Muscle of leg (tissue), 11 donors: ENCODE measurements around the gene ABCG1. TPM values are rescaled to one million over a fixed set of nuclear protein-coding genes. Genes with fewer than 3 reads are reported as not detected.
A peak's percentile ranks its signal among the peaks of the same experiment; 100 is the strongest.

Experiments used
- DNase-seq: peaks from one replicate; pipeline ENCODE4 v3.0.0; 2013
- H3K27ac ChIP-seq: one replicate; pipeline ENCODE4 v1.5.1; 2013; ENCODE audit warnings: mild to moderate bottlenecking, low read length, control low read depth
- H3K27me3 ChIP-seq: one replicate; pipeline ENCODE4 v1.6.1; 2013; ENCODE audit warnings: low read length; ENCODE audit not compliant: control insufficient read depth, insufficient read depth
- H3K36me3 ChIP-seq: one replicate; pipeline ENCODE4 v1.6.1; 2013; ENCODE audit warnings: low read length; ENCODE audit not compliant: control insufficient read depth, insufficient read depth
- H3K4me1 ChIP-seq: one replicate; pipeline ENCODE4 v1.6.1; 2013; ENCODE audit warnings: low read length; ENCODE audit not compliant: control insufficient read depth, insufficient read depth
- H3K4me3 ChIP-seq: one replicate; pipeline ENCODE4 v1.5.1; 2013; ENCODE audit warnings: low read length, control low read depth
- H3K9me3 ChIP-seq: replicated peaks from 2 replicates; pipeline ENCODE4 v1.6.1; 2013; ENCODE audit warnings: low read depth, low read length; ENCODE audit not compliant: control insufficient read depth
- WGBS: methylation state at CpG from one replicate; pipeline ENCODE4 v1.1.5; 2013; ENCODE audit warnings: missing lambda C conversion rate; ENCODE audit not compliant: insufficient coverage; 5-methylcytosine and 5-hydroxymethylcytosine counted together
- polyA plus RNA-seq, 8 donors: library from polyadenylated mRNA; unstranded; fragments of 120-200 nt; gene quantifications; one replicate each; pipeline versions ENCODE4 v1.2.1 to v1.2.3, GENCODE V29; 2013; ENCODE audit warnings: inconsistent platforms in 1 of 8, low replicate concordance in 1 of 8; ENCODE audit not compliant: insufficient read length in 8 of 8, insufficient read depth in 1 of 8
- total RNA-seq: library from RNA; stranded (reverse); fragments of 120-200 nt; gene quantifications from one replicate; pipeline ENCODE4 v1.2.4, GENCODE V29; 2013

The ABCG1 gene
- total and polyA plus RNA-seq, 9 donors, result 4.9 to 9.1 (median 8.1) TPM

DNA sequence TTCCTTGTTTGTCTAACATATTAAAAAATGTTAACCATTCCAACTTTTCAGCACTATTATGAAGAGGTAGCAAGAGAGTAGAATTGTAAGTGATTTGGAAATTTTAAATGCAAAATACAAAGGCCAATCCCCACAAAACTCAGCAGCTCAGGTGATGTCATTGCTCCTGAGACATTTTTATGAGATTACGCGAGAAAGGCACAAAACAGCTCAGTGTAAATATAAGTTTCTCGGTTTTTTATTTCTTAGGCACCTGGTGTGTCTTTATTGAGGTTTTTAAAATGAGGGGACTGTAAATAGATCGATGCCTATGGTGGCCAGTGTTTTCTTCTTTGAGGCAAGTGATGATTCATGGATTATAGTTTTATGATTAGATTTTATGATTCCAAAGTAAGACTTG lies 6.1 kb downstream of the ABCG1 start:
- Histone ChIP-seq H3K4me3 (no peak overlapping the region), H3K4me1 (peaks cover 34% of the 10 kb centered on the region), H3K27ac (no peak overlapping the region), H3K9me3 (no peaks in the 10 kb centered on the region), H3K27me3 (peaks cover 14% of the 10 kb centered on the region), H3K36me3 (peaks cover 5% of the 10 kb centered on the region)
- no peak for DNase-seq
- WGBS, result 20% methylated on average over 1 of the region's 4 CpGs

GRCh38 chr21:42225571-42226155 lies 6.7 kb downstream of the ABCG1 start:
- WGBS, result 86% methylated on average over 8 of the region's 13 CpGs
- Histone ChIP-seq H3K36me3 (peaks cover 5% of the 10 kb centered on the region), H3K4me1 (peaks cover 30% of the 10 kb centered on the region), H3K4me3 (no peak overlapping the region), H3K9me3 (no peaks in the 10 kb centered on the region), H3K27me3 (peaks cover 10% of the 10 kb centered on the region), H3K27ac (no peak overlapping the region)
- no peak for DNase-seq

DNA sequence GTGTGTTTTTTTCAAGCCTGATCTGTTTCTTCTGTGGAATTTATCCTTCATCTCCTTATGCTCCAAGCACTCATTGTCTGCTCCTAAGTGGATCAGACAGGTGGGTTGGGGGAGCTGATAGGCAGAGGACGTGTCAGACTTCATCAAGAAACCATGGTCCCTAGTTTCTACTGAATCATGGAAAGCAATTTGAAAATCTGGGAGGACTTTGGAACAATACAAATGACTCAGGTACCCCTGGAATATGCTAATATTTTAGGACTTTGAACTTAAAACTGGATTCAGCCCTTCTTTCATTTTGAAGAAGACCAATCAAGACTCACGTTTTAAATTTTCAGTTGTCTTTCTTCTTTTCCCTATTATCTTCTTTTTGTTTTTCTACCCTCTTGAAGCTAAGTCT lies 7.7 kb downstream of the ABCG1 start:
- Histone ChIP-seq H3K27ac (no peak overlapping the region), H3K4me3 (no peak overlapping the region), H3K9me3 (no peaks in the 10 kb centered on the region), H3K36me3 (peaks cover 5% of the 10 kb centered on the region), H3K4me1 (peaks cover 33% of the 10 kb centered on the region), H3K27me3 (peaks cover 6% of the 10 kb centered on the region)
- no peak for DNase-seq
- no CpG with 5 or more reads among the region's 2 CpGs for WGBS

- 44% methylated on average over 7 of the region's 10 CpGs for WGBS
These were observed 9.2 kb downstream of the ABCG1 start for GRCh38 chr21:42227909-42228708.

GRCh38 chr21:42228709-42229220 lies 9.8 kb downstream of the ABCG1 start:
- H3K9me3 ChIP-seq, result no peaks in the 10 kb centered on the region
- peaks cover 3% of the 10 kb centered on the region for H3K36me3 ChIP-seq
- peaks cover 46% of the 10 kb centered on the region for H3K4me1 ChIP-seq
- H3K4me3 ChIP-seq, result no peak overlapping the region
- 93% methylated on average over 8 of the region's 11 CpGs for WGBS
- DNase-seq, result no peak
- peaks cover 3% of the 10 kb centered on the region for H3K27me3 ChIP-seq
- H3K27ac ChIP-seq, result peak overlapping the region; percentile 47

More at GRCh38 chr21:42227909-42228708, 9.2 kb downstream of the ABCG1 start:
- Histone ChIP-seq H3K9me3 (no peaks in the 10 kb centered on the region), H3K27me3 (peaks cover 4% of the 10 kb centered on the region), H3K36me3 (peaks cover 5% of the 10 kb centered on the region), H3K4me1 (peaks cover 40% of the 10 kb centered on the region), H3K27ac (peak overlapping the region; percentile 47), H3K4me3 (no peak overlapping the region)
- peak; percentile 85 for DNase-seq

DNA sequence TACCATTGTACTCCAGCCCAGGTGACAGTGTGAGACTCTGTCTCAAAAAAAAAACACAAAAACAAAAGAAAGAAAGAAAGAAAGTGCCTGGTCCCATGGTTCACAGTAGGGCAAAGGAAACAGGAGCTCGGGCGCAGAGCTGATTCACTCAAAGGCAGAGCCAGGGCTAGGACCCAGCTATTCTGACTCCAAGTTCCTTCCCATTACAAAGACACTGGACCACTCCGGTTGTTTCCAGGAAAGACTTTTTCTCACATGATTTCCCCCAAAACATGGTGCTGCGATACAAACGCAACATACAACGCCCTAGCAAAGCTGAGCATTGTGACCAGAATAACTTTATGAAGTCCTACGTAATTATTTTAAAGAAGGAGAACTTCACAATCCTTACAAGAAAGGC lies 10.7 kb downstream of the ABCG1 start:
- 83% methylated on average over 7 of the region's 7 CpGs for WGBS
- Histone ChIP-seq H3K9me3 (no peaks in the 10 kb centered on the region), H3K4me3 (no peak overlapping the region), H3K27me3 (no peaks in the 10 kb centered on the region), H3K36me3 (peaks cover 3% of the 10 kb centered on the region), H3K27ac (peak overlapping the region; percentile 66), H3K4me1 (peaks cover 55% of the 10 kb centered on the region)
- DNase-seq, result no peak

GRCh38 chr21:42230178-42230577 lies 11.2 kb downstream of the ABCG1 start:
- no peak for DNase-seq
- WGBS, result no CpG with 5 or more reads among the region's 4 CpGs

GRCh38 chr21:42230636-42231035 lies 11.7 kb downstream of the ABCG1 start:
- DNase-seq, result no peak
- no peaks in the 10 kb centered on the region for H3K9me3 ChIP-seq
- peak overlapping the region; percentile 66 for H3K27ac ChIP-seq
- no peaks in the 10 kb centered on the region for H3K27me3 ChIP-seq
- WGBS, result 60% methylated on average over 12 of the region's 13 CpGs
- H3K4me3 ChIP-seq, result no peak overlapping the region
- peaks cover 3% of the 10 kb centered on the region for H3K36me3 ChIP-seq
- peaks cover 64% of the 10 kb centered on the region for H3K4me1 ChIP-seq

More at GRCh38 chr21:42230178-42230577, 11.2 kb downstream of the ABCG1 start:
- Histone ChIP-seq H3K9me3 (no peaks in the 10 kb centered on the region), H3K27me3 (no peaks in the 10 kb centered on the region), H3K4me1 (peaks cover 59% of the 10 kb centered on the region), H3K4me3 (no peak overlapping the region), H3K36me3 (peaks cover 3% of the 10 kb centered on the region), H3K27ac (peak overlapping the region; percentile 66)

DNA sequence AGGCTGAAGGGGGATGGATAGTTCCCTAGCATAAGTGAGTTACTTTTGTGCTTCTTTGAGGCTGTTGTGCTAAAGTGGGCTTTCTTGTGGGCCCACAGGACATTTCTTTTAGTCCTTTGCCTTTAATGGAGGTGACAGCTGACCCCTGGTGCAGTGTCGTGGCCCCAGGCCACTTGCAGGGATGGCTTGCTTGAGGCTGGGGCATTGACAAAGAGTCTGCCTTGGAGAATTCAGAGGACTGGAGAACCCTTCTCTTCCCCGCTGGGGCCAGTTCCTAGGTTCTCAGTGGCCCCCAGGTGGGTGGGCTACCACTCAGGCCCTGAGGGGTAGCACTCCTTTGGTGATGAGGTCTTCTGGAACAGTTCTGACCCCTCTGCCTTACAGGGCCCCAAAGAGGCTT lies 12.8 kb downstream of the ABCG1 start:
- Histone ChIP-seq H3K36me3 (no peaks in the 10 kb centered on the region), H3K4me1 (peaks cover 75% of the 10 kb centered on the region), H3K27ac (peak overlapping the region; percentile 25), H3K4me3 (no peak overlapping the region), H3K9me3 (no peaks in the 10 kb centered on the region), H3K27me3 (no peaks in the 10 kb centered on the region)
- DNase-seq, result no peak
- WGBS, result 88% methylated on average over 1 of the region's 2 CpGs

DNA sequence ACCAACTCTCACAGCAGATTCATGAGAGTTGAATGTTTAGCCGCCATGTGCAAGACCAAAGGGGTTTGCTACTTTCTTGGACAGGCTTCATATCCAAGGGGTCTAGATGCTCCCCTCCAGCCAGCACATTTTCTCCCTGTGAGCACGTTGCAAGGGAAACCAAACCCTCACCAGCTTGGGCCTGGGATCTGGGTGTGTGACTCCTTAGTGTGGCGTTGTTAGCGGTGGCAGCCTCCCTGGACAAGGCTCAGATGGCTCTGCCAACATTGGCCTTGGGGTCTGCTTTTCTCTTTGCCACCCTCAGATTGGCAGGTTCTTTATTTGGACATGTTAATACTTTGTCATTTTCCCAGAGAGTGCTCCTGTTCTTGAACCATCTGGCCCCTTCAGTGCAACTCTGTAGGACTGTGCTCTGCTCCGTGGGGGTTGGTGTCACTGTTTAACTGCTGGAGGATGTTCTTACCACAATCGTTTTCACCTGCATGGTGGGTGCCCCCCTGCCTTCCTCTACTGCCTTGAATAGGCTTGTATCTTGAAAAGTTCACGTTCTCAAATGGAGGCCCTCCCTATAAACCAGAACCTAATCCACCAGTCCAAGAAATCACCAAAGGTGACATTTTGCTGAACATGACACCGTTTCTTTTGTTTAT lies 13.4 kb downstream of the ABCG1 start:
- DNase-seq, result no peak
- no peaks in the 10 kb centered on the region for H3K36me3 ChIP-seq
- H3K4me3 ChIP-seq, result no peak overlapping the region
- H3K27ac ChIP-seq, result peak overlapping the region; percentile 90
- 100% methylated on average over 3 of the region's 8 CpGs for WGBS
- H3K27me3 ChIP-seq, result no peaks in the 10 kb centered on the region
- H3K9me3 ChIP-seq, result no peaks in the 10 kb centered on the region
- H3K4me1 ChIP-seq, result peaks cover 80% of the 10 kb centered on the region
